Measurements from ENCODE around the gene ERC1.

- TF ChIP-seq, protein P1, sequence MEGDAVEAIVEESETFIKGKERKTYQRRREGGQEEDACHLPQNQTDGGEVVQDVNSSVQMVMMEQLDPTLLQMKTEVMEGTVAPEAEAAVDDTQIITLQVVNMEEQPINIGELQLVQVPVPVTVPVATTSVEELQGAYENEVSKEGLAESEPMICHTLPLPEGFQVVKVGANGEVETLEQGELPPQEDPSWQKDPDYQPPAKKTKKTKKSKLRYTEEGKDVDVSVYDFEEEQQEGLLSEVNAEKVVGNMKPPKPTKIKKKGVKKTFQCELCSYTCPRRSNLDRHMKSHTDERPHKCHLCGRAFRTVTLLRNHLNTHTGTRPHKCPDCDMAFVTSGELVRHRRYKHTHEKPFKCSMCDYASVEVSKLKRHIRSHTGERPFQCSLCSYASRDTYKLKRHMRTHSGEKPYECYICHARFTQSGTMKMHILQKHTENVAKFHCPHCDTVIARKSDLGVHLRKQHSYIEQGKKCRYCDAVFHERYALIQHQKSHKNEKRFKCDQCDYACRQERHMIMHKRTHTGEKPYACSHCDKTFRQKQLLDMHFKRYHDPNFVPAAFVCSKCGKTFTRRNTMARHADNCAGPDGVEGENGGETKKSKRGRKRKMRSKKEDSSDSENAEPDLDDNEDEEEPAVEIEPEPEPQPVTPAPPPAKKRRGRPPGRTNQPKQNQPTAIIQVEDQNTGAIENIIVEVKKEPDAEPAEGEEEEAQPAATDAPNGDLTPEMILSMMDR (IDR thresholded peaks at IDR 0.05) = no peak
- no peak for TF ChIP-seq POLR2A (IDR thresholded peaks at IDR 0.05)
These were observed 378.4 kb downstream of the ERC1 start for GRCh38 chr12:1369460-1369859.
